ENCODE measurements around the gene FBXO7. TPM values are rescaled to one million over a fixed set of nuclear protein-coding genes. Genes with fewer than 3 reads are reported as not detected.

The FBXO7 gene
- total RNA-seq, 1 experiment from 2014 or later = 47.8 TPM

DNA sequence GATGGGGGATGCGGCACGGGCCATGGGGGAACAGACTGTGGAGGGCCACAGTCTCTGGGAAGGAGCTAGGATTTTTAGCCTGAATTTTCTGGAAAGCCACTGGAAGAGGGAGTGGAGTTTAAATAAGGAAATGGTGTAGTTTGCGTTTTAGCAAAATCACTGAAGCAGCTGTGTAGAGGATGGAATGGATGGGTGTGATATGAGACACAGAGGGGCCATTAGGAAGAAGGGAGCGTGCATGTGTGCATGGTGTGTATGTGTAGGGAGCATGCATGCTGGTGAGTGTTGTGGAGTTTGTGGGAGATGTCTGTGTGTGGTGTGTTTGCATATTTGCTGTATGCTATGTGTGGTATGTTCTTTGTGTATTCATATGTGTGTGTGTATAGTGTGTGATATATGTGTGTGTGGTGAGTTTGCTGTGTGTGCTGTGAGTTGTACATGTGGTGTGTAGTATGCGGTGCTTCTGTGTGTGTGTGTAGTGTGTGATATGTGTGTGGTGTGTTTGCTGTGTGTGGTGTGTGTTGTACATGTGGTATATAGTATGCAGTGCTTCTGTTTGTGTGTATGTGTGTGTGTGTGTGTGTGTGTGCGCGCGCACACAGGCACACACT, 67.6 kb downstream of the FBXO7 start:
- no peak overlapping the region for H3K9ac ChIP-seq (ENCODE audit: extremely low read depth, insufficient read length, low read length)
- H3K4ac ChIP-seq (ENCODE audit: low read depth, low read length) = no peak overlapping the region
- H3K4me1 Mint-ChIP-seq = no peaks in the 10 kb centered on the region
- no peak overlapping the region for H3K23ac ChIP-seq (ENCODE audit: insufficient read length, low read depth, low read length)
- H3K27me3 Mint-ChIP-seq (ENCODE audit: low read depth) = peaks cover 7% of the 10 kb centered on the region
- no peak overlapping the region for H4K5ac ChIP-seq (ENCODE audit: insufficient read length, low read depth, low read length)
- H2AFZ ChIP-seq (ENCODE audit: low read length) = no peak overlapping the region
- H3K79me2 ChIP-seq (ENCODE audit: insufficient read depth, low read length) = no peaks in the 10 kb centered on the region
- no peak for DNase-seq
- H4K91ac ChIP-seq (ENCODE audit: insufficient read length, low read depth, low read length) = no peak overlapping the region
- H3K4me3 Mint-ChIP-seq = no peak overlapping the region; a peak in 1 of 5 replicates
- H4K20me1 ChIP-seq (ENCODE audit: control insufficient read depth, insufficient read depth, insufficient read length) = no peaks in the 10 kb centered on the region
- no peak overlapping the region for H3K18ac ChIP-seq (ENCODE audit: insufficient read length, low read depth, low read length)
- no peak overlapping the region for H2BK120ac ChIP-seq (ENCODE audit: low read depth, low read length, poor library complexity, severe bottlenecking)
- H3K27ac ChIP-seq (ENCODE audit: insufficient read length, low read depth, low read length) = no peak overlapping the region
- no peak overlapping the region for H3K4me2 ChIP-seq (ENCODE audit: insufficient read depth, insufficient read length, low read length)
- H3T11ph ChIP-seq (ENCODE audit: low read length) = no peak overlapping the region
- H4K8ac ChIP-seq (replicated peaks; ENCODE audit: insufficient read length, low read depth, low read length) = no peak overlapping the region
- TF ChIP-seq, protein P1, sequence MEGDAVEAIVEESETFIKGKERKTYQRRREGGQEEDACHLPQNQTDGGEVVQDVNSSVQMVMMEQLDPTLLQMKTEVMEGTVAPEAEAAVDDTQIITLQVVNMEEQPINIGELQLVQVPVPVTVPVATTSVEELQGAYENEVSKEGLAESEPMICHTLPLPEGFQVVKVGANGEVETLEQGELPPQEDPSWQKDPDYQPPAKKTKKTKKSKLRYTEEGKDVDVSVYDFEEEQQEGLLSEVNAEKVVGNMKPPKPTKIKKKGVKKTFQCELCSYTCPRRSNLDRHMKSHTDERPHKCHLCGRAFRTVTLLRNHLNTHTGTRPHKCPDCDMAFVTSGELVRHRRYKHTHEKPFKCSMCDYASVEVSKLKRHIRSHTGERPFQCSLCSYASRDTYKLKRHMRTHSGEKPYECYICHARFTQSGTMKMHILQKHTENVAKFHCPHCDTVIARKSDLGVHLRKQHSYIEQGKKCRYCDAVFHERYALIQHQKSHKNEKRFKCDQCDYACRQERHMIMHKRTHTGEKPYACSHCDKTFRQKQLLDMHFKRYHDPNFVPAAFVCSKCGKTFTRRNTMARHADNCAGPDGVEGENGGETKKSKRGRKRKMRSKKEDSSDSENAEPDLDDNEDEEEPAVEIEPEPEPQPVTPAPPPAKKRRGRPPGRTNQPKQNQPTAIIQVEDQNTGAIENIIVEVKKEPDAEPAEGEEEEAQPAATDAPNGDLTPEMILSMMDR (conservative IDR thresholded peaks at IDR 0.05) = no peak
- no peaks in the 10 kb centered on the region; the same call in 1 of the 2 replicates for H3K27me3 ChIP-seq (ENCODE audit: insufficient read depth, low read length)
- H3K27ac Mint-ChIP-seq = no peak overlapping the region
- H3K23me2 ChIP-seq (ENCODE audit: insufficient read length, low read depth, low read length, poor library complexity, severe bottlenecking) = no peaks in the 10 kb centered on the region
- H3K56ac ChIP-seq (ENCODE audit: insufficient read length, low read depth, low read length) = no peak overlapping the region
- peaks cover 0 to 2% of the 10 kb centered on the region in 2 experiments; a peak in 2 of 5 replicates for H3K9me3 Mint-ChIP-seq
- no peaks in the 10 kb centered on the region for H3K4me1 ChIP-seq (ENCODE audit: insufficient read depth, low read length)
- peaks cover 0 to 23% (median 15%) of the 10 kb centered on the region in 3 experiments; a peak in 5 of 7 replicates for H3K36me3 Mint-ChIP-seq (ENCODE audit: insufficient read depth in 1 of 3, low read depth in 3 of 3)
- no peak overlapping the region for H2BK15ac ChIP-seq (ENCODE audit: low read depth, low read length)
- no peak overlapping the region for H2BK5ac ChIP-seq (ENCODE audit: insufficient read length, low read length)
- H3K79me1 ChIP-seq (ENCODE audit: insufficient read depth, low read depth, low read length, poor library complexity, severe bottlenecking) = no peaks in the 10 kb centered on the region
- no peak overlapping the region for H3K14ac ChIP-seq (ENCODE audit: insufficient read depth, low read length)
- H2BK12ac ChIP-seq (ENCODE audit: insufficient read length, low read depth, low read length) = no peak overlapping the region
- WGBS (ENCODE audit: extremely low coverage, insufficient read length, low lambda C conversion rate) = 100% methylated on average over 1 of the region's 8 CpGs
- no peak overlapping the region for H2AK5ac ChIP-seq (ENCODE audit: insufficient read length, low read length)
- no peak overlapping the region for H2BK20ac ChIP-seq (ENCODE audit: low read depth, low read length, poor library complexity, severe bottlenecking)
- H3K9me3 ChIP-seq (ENCODE audit: control insufficient read depth, low read depth, low read length) = no peaks in the 10 kb centered on the region

Data from H9 (cell line).